ENCODE results near the gene SLCO2A1.

Gene SLCO2A1

GRCh38 chr3:133963657-133964396, 65.9 kb downstream of the SLCO2A1 start:
- H3K27me3 ChIP-seq: no peaks in the 10 kb centered on the region
- no peak overlapping the region for H3K4me3 ChIP-seq (ENCODE audit: low read depth, low read length)
- no peaks in the 10 kb centered on the region for H3K4me1 ChIP-seq
- TF ChIP-seq CTCF (IDR thresholded peaks at IDR 0.05; ENCODE audit: low read depth, low read length): no peak
- DNase-seq: no peak
- no peaks in the 10 kb centered on the region for H3K36me3 ChIP-seq
- H3K9me3 ChIP-seq: no peaks in the 10 kb centered on the region

DNA sequence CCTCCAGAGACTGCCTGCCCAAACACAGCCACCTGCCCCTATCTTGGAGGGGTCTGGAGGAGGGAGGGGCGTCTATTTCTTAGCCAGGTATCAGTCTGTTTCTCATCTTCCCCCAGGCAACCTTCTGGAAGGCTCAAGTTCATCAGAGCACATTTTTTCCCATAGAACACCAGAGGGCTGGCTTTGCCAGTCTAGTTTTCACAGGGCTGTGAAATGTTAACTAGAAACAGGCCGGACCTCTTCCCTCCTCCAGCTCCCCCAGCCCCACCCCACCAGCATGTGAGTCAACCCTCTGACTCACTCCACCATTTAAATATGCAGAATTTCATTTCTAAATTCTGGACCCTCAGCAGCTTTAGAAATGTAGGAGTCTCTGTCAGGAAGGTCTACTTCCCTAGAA, 66.9 kb downstream of the SLCO2A1 start:
- no peak for TF ChIP-seq CTCF (IDR thresholded peaks at IDR 0.05; ENCODE audit: low read depth, low read length)
- Histone ChIP-seq H3K4me1 (no peaks in the 10 kb centered on the region), H3K4me3 (ENCODE audit: low read depth, low read length) (no peak overlapping the region), H3K27me3 (no peaks in the 10 kb centered on the region), H3K36me3 (no peaks in the 10 kb centered on the region), H3K9me3 (no peaks in the 10 kb centered on the region)
- no peak for DNase-seq

GRCh38 chr3:133958071-133958805, 71.5 kb downstream of the SLCO2A1 start:
- H3K4me3 ChIP-seq (ENCODE audit: low read depth, low read length): no peak overlapping the region
- no peak for DNase-seq
- peaks cover 10% of the 10 kb centered on the region for H3K4me1 ChIP-seq
- no peaks in the 10 kb centered on the region for H3K36me3 ChIP-seq
- no peaks in the 10 kb centered on the region for H3K27me3 ChIP-seq
- no peaks in the 10 kb centered on the region for H3K9me3 ChIP-seq
- no peak for TF ChIP-seq CTCF (IDR thresholded peaks at IDR 0.05; ENCODE audit: low read depth, low read length)

DNA sequence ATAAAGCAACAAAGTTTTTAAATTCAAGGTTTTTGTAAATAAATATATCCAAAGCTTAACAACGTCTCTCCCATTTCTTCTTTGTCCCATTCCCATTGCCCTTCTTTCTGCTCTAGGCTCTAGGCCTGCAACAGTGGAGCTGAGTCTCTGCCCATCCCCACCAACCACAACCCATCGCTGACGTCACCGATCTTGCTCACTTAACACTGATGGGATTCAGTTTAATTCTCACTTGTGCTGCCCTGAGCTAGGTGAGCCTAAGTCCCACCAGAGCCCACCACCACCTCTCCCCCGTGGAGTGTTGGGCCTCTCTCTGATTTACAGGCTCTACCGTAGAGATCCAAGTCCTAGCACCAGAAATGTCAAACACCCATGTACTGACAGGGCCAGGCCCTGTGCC, 72.7 kb downstream of the SLCO2A1 start:
- H3K4me3 ChIP-seq (ENCODE audit: low read depth, low read length): no peak overlapping the region
- no peak for DNase-seq
- no peaks in the 10 kb centered on the region; the same call in 1 of the 2 replicates for H3K9me3 ChIP-seq

GRCh38 chr3:133956353-133956752, 73.4 kb downstream of the SLCO2A1 start:
- H3K4me1 ChIP-seq: peaks cover 10% of the 10 kb centered on the region
- H3K4me3 ChIP-seq (ENCODE audit: low read depth, low read length): peak overlapping the region; percentile 14; the same call in 1 of the 2 replicates
- H3K9me3 ChIP-seq: no peaks in the 10 kb centered on the region; the same call in 1 of the 2 replicates
- no peaks in the 10 kb centered on the region for H3K27me3 ChIP-seq
- H3K36me3 ChIP-seq: no peaks in the 10 kb centered on the region
- TF ChIP-seq CTCF (IDR thresholded peaks at IDR 0.05; ENCODE audit: low read depth, low read length): no peak
- DNase-seq: peak; percentile 64

More for the DNA sequence above, 72.7 kb downstream of the SLCO2A1 start:
- no peaks in the 10 kb centered on the region for H3K27me3 ChIP-seq
- peaks cover 10% of the 10 kb centered on the region for H3K4me1 ChIP-seq
- H3K36me3 ChIP-seq: no peaks in the 10 kb centered on the region
- no peak for TF ChIP-seq CTCF (IDR thresholded peaks at IDR 0.05; ENCODE audit: low read depth, low read length)

- DNase-seq: peak; percentile 90
- no peak for TF ChIP-seq CTCF (IDR thresholded peaks at IDR 0.05; ENCODE audit: low read depth, low read length)
- Histone ChIP-seq H3K36me3 (no peaks in the 10 kb centered on the region), H3K27me3 (no peaks in the 10 kb centered on the region), H3K4me1 (peaks cover 10% of the 10 kb centered on the region), H3K9me3 (no peaks in the 10 kb centered on the region; the same call in 1 of the 2 replicates), H3K4me3 (ENCODE audit: low read depth, low read length) (peak overlapping the region; percentile 14; the same call in 1 of the 2 replicates)
These were observed 73.8 kb downstream of the SLCO2A1 start for GRCh38 chr3:133955892-133956291.

Measured in BE2C (cell line).